ENCODE measurements around the gene JAM3.

JAM3 gene

GRCh38 chr11:134068829-134069425 lies at the start of gene JAM3:
Gene JAM3, plus strand, starts transcription at chr11:134069072. Its CDS starts 12 bp downstream, at chr11:134069084.
- peak; percentile 68 for DNase-seq

- DNase-seq, result no peak
Measured at GRCh38 chr11:134019500-134019899, 49.4 kb upstream of the JAM3 start.

GRCh38 chr11:134020598-134020997 lies 48.3 kb upstream of the JAM3 start:
- DNase-seq, result no peak

- DNase-seq, result no peak
Measured at GRCh38 chr11:134021326-134021725, 47.5 kb upstream of the JAM3 start.

GRCh38 chr11:134022748-134023147 lies 46.1 kb upstream of the JAM3 start:
- DNase-seq, result peak; percentile 18

GRCh38 chr11:134024420-134025081 lies 44.3 kb upstream of the JAM3 start:
- DNase-seq, result no peak

- DNase-seq, result no peak
Measured at GRCh38 chr11:134025082-134025429, 43.8 kb upstream of the JAM3 start.

- no peak for DNase-seq
Measured at GRCh38 chr11:134026655-134027343, 42.1 kb upstream of the JAM3 start.

- DNase-seq, result no peak
Measured at GRCh38 chr11:134027671-134028070, 41.2 kb upstream of the JAM3 start.

GRCh38 chr11:134028368-134028920 lies 40.4 kb upstream of the JAM3 start:
- no peak for DNase-seq

GRCh38 chr11:134030853-134031252 lies 38.0 kb upstream of the JAM3 start:
- DNase-seq, result no peak

- DNase-seq, result no peak
Measured at GRCh38 chr11:134032043-134032442, 36.8 kb upstream of the JAM3 start.

GRCh38 chr11:134032501-134033091 lies 36.3 kb upstream of the JAM3 start:
- DNase-seq, result peak; percentile 71

GRCh38 chr11:134033276-134033675 lies 35.6 kb upstream of the JAM3 start:
- DNase-seq, result no peak

- peak; percentile 96 for DNase-seq
Measured at GRCh38 chr11:134033696-134034491, 35.0 kb upstream of the JAM3 start.

GRCh38 chr11:134034496-134035381 lies 34.1 kb upstream of the JAM3 start:
- DNase-seq, result peak; percentile 34

GRCh38 chr11:134036492-134037045 lies 32.3 kb upstream of the JAM3 start:
- DNase-seq, result no peak

- DNase-seq, result peak; percentile 31
Measured at GRCh38 chr11:134037046-134037908, 31.6 kb upstream of the JAM3 start.

- peak; percentile 50 for DNase-seq
Measured at GRCh38 chr11:134038897-134039470, 29.9 kb upstream of the JAM3 start.

Measured in SHP77 treated with DMSO at 0.1 percent for 48 hours (cell line).